OCI-LY7 (cell line): ENCODE measurements around the gene ZCCHC14. TPM values are rescaled to one million over a fixed set of nuclear protein-coding genes. Genes with fewer than 3 reads are reported as not detected.

Experiments used
- BruUV-seq: library from RNA; stranded (reverse); fragments of 400-500 nt; replicated peaks from 2 replicates; lab custom pipeline; 2021; lab: Mats Ljungman, UMichigan
- CTCF ChIA-PET: fragments of 300-600 bp; sonication (Branson Sonifier 250); formaldehyde crosslinking; loops from one replicate; lab custom pipeline; 2022; ENCODE audit warnings: antibody characterized with exemption; ENCODE audit not compliant: unreplicated experiment; lab: Charles Lee
- POLR2A ChIA-PET: fragments of 300-600 bp; sonication (Branson Sonifier 250); formaldehyde crosslinking; loops from one replicate; lab custom pipeline; 2022; ENCODE audit warnings: antibody characterized with exemption; lab: Charles Lee
- DNase-seq: peaks from one replicate; pipeline ENCODE4 v3.0.0-alpha.2; 2015; ENCODE audit warnings: low spot score
- H2AFZ ChIP-seq: fragments of 200-600 bp; sonication (generic), shearing (Covaris generic); 2 replicates; pipeline ENCODE4 v1.6.1; 2014; ENCODE audit warnings: mild to moderate bottlenecking, antibody characterized with exemption, low read length, moderate library complexity
- H3K27ac ChIP-seq: fragments of 200-600 bp; sonication (generic); 2 replicates; pipeline ENCODE4 v1.5.1; 2014; ENCODE audit warnings: mixed run types, low read depth, mild to moderate bottlenecking, moderate library complexity, low read length, inconsistent platforms; ENCODE audit not compliant: poor library complexity, severe bottlenecking
- H3K36me3 ChIP-seq: fragments of 200-600 bp; sonication (generic); 2 replicates; pipeline ENCODE4 v1.6.1; 2014; ENCODE audit warnings: mild to moderate bottlenecking, antibody characterized with exemption, low read length, moderate library complexity, mixed read lengths; ENCODE audit not compliant: insufficient read depth
- H3K4me1 ChIP-seq: fragments of 200-600 bp; sonication (generic); 2 replicates; pipeline ENCODE4 v1.5.1; 2014; ENCODE audit warnings: mild to moderate bottlenecking, low read length; ENCODE audit not compliant: insufficient read depth, poor library complexity, severe bottlenecking
- H3K4me2 ChIP-seq: fragments of 200-600 bp; sonication (generic); 2 replicates; pipeline ENCODE4 v1.6.1; 2014; ENCODE audit warnings: mild to moderate bottlenecking, low read length
- H3K4me3 ChIP-seq: fragments of 200-600 bp; sonication (generic); 2 replicates; pipeline ENCODE4 v1.5.1; 2014; ENCODE audit warnings: mild to moderate bottlenecking, low read depth, low read length; ENCODE audit not compliant: poor library complexity, severe bottlenecking
- H3K79me2 ChIP-seq: fragments of 200-600 bp; sonication (generic); 2 replicates; pipeline ENCODE4 v1.6.1; 2016; ENCODE audit warnings: low read depth, mild to moderate bottlenecking, low read length, moderate library complexity, mixed read lengths; ENCODE audit not compliant: insufficient read depth
- H3K9me2 ChIP-seq: fragments of 200-600 bp; sonication (generic); 2 replicates; pipeline ENCODE4 v1.6.1; 2016; ENCODE audit warnings: mild to moderate bottlenecking, low read length, mixed read lengths; ENCODE audit not compliant: insufficient read depth
- H3K9me3 ChIP-seq: fragments of 200-600 bp; sonication (generic); 2 replicates; pipeline ENCODE4 v1.6.1; 2014; ENCODE audit warnings: mild to moderate bottlenecking, mixed run types, low read length, mixed read lengths
- H4K20me1 ChIP-seq: fragments of 200-600 bp; sonication (generic); 2 replicates; pipeline ENCODE4 v1.6.1; 2014; ENCODE audit warnings: mild to moderate bottlenecking, antibody characterized with exemption, low read length, moderate library complexity, mixed read lengths; ENCODE audit not compliant: insufficient read depth
- CTCF ChIP-seq: fragments of 200-600 bp; sonication (generic); conservative IDR thresholded peaks from 2 replicates; pipeline ENCODE4 v1.5.1; 2014; ENCODE audit warnings: mild to moderate bottlenecking, antibody characterized with exemption, low read length, moderate library complexity, mixed read lengths
- EZH2phosphoT487 ChIP-seq: fragments of 200-600 bp; sonication (generic); IDR thresholded peaks from 2 replicates; pipeline ENCODE4 v1.6.1; 2018; ENCODE audit warnings: low read depth, borderline replicate concordance, mild to moderate bottlenecking, mixed run types, antibody characterized with exemption, low read length, moderate library complexity, mixed read lengths
- intact Hi-C: fragments of 100-400 bp; cut with micrococcal nuclease; formaldehyde crosslinking; loops from one replicate; pipeline ENCODE4 v1.10.0; 2022; ENCODE audit not compliant: unreplicated experiment
- total RNA-seq, 2 experiments: library from RNA; depleted of rRNA in 1 of 2; stranded (reverse); fragments of >200 nt in 1 of 2; shearing (Covaris generic) in 1 of 2; gene quantifications; 2 replicates each; pipeline ENCODE4 v1.2.3, GENCODE V29; 2014 to 2022

The ZCCHC14 gene
- total RNA-seq, 2 experiments from 2014 or later, result 8.5 to 17.1 TPM

GRCh38 chr16:87474566-87474996, 18.2 kb downstream of the ZCCHC14 start:
- H3K4me2 ChIP-seq, result no peak overlapping the region
- H3K9me3 ChIP-seq, result no peaks in the 10 kb centered on the region
- no peak for DNase-seq
- ChIA-PET POLR2A (no interaction called here), CTCF (no interaction called here)
- H3K4me1 ChIP-seq, result peaks cover 5% of the 10 kb centered on the region
- TF ChIP-seq CTCF (no peak), EZH2phosphoT487 (no peak)
- no peak overlapping the region for H3K4me3 ChIP-seq
- H3K79me2 ChIP-seq, result no peaks in the 10 kb centered on the region
- no peaks in the 10 kb centered on the region for H3K9me2 ChIP-seq
- BruUV-seq, result no TSS peak
- intact Hi-C loops, result no loop called here
- H3K36me3 ChIP-seq, result no peaks in the 10 kb centered on the region; the same call in 1 of the 2 replicates
- no peak overlapping the region for H2AFZ ChIP-seq
- 0 out of 2 replicates have a peak, but pooled peaks cover 3% of the 10 kb centered on the region for H4K20me1 ChIP-seq
- H3K27ac ChIP-seq, result no peak overlapping the region

GRCh38 chr16:87474017-87474416, 18.8 kb downstream of the ZCCHC14 start:
- Histone ChIP-seq H3K9me2 (no peaks in the 10 kb centered on the region), H2AFZ (no peak overlapping the region), H3K4me3 (no peak overlapping the region), H3K4me2 (no peak overlapping the region), H3K36me3 (no peaks in the 10 kb centered on the region; the same call in 1 of the 2 replicates), H3K4me1 (peaks cover 5% of the 10 kb centered on the region), H3K79me2 (no peaks in the 10 kb centered on the region), H3K9me3 (no peaks in the 10 kb centered on the region), H4K20me1 (0 out of 2 replicates have a peak, but pooled peaks cover 3% of the 10 kb centered on the region), H3K27ac (no peak overlapping the region)
- ChIA-PET CTCF (no interaction called here), POLR2A (no interaction called here)
- TF ChIP-seq CTCF (no peak), EZH2phosphoT487 (no peak)
- DNase-seq, result no peak
- BruUV-seq, result no TSS peak
- intact Hi-C loops, result no loop called here

- peaks cover 5% of the 10 kb centered on the region for H3K4me1 ChIP-seq
- no TSS peak for BruUV-seq
- no peak overlapping the region for H3K4me2 ChIP-seq
- intact Hi-C loops, result no loop called here
- no peak for DNase-seq
- H3K79me2 ChIP-seq, result no peaks in the 10 kb centered on the region
- POLR2A ChIA-PET, result no interaction called here
- no peak overlapping the region for H3K27ac ChIP-seq
- no peak overlapping the region for H3K4me3 ChIP-seq
- H2AFZ ChIP-seq, result no peak overlapping the region
- CTCF ChIA-PET, result no interaction called here
- TF ChIP-seq EZH2phosphoT487, result no peak
- TF ChIP-seq CTCF, result no peak
- H3K36me3 ChIP-seq, result no peaks in the 10 kb centered on the region; the same call in 1 of the 2 replicates
- 0 out of 2 replicates have a peak, but pooled peaks cover 3% of the 10 kb centered on the region for H4K20me1 ChIP-seq
- no peaks in the 10 kb centered on the region for H3K9me2 ChIP-seq
- H3K9me3 ChIP-seq, result no peaks in the 10 kb centered on the region
These were observed 19.9 kb downstream of the ZCCHC14 start for GRCh38 chr16:87472935-87473334.
